Left forelimb (tissue), 1 donor: ENCODE measurements around the gene SF3B6.
A peak's percentile ranks its signal among the peaks of the same experiment; 100 is the strongest.
"Not testable (repeated sequence)": the region's sequence is repeated elsewhere in the genome, so short reads cannot be mapped to it uniquely, and the experiment has no call there.

Source experiments
- DNase-seq: peaks from one replicate; pipeline ENCODE4 v3.0.0-alpha.2; 2018; ENCODE audit warnings: low spot score

The SF3B6 gene

GRCh38 chr2:24050041-24050979, 25.8 kb downstream of the SF3B6 start:
- peak; percentile 76 for DNase-seq

GRCh38 chr2:24049485-24050021, 26.6 kb downstream of the SF3B6 start, which contains the start of gene FKBP1B:
Gene FKBP1B (plus strand): TSS chr2:24049741. CDS start chr2:24049850, 109 bp downstream.
- DNase-seq: peak; percentile 72

- no peak for DNase-seq
Observed at GRCh38 chr2:24048769-24049484, 27.2 kb downstream of the SF3B6 start.

GRCh38 chr2:24047703-24048033, 28.5 kb downstream of the SF3B6 start:
- DNase-seq: no peak

GRCh38 chr2:24046930-24047702, 29.0 kb downstream of the SF3B6 start, which contains the start of gene WDCP:
Gene WDCP (minus strand): TSS chr2:24047391. CDS start chr2:24039494, 7,897 bp downstream.
- DNase-seq: peak; percentile 91

- no peak for DNase-seq
Observed at GRCh38 chr2:24046599-24046929, 29.6 kb downstream of the SF3B6 start.

GRCh38 chr2:24045511-24046508, 30.3 kb downstream of the SF3B6 start:
- DNase-seq: no peak

- not testable (repeated sequence) for DNase-seq
Observed at GRCh38 chr2:24043133-24043532, 33.0 kb downstream of the SF3B6 start.

GRCh38 chr2:24040511-24040910, 35.6 kb downstream of the SF3B6 start:
- DNase-seq: no peak

GRCh38 chr2:24038786-24039499, 37.2 kb downstream of the SF3B6 start:
- DNase-seq: no peak

GRCh38 chr2:24026233-24026632, 49.9 kb downstream of the SF3B6 start:
- DNase-seq: no peak

GRCh38 chr2:24024996-24025663, 51.0 kb downstream of the SF3B6 start:
- no peak for DNase-seq

- DNase-seq: no peak
Observed at GRCh38 chr2:24024018-24024417, 52.1 kb downstream of the SF3B6 start.

GRCh38 chr2:24022975-24023575, 53.1 kb downstream of the SF3B6 start:
- DNase-seq: no peak

GRCh38 chr2:24022324-24022974, 53.7 kb downstream of the SF3B6 start:
- no peak for DNase-seq

- no peak for DNase-seq
Observed at GRCh38 chr2:24021122-24021998, 54.8 kb downstream of the SF3B6 start.

- DNase-seq: no peak
Observed at GRCh38 chr2:24020244-24020643, 55.9 kb downstream of the SF3B6 start.

- DNase-seq: no peak
Observed at GRCh38 chr2:24019729-24020128, 56.4 kb downstream of the SF3B6 start.
